Nephron progenitor cell (in vitro differentiated cells): ENCODE measurements around the gene NPB.

Source experiments
- DNase-seq: peaks from one replicate; pipeline ENCODE4 v3.0.0; 2021
- H3K27ac Mint-ChIP-seq: 2 replicates; pipeline ENCODE4 v1.8.0; 2021; ENCODE audit warnings: mild to moderate bottlenecking, moderate library complexity, mixed read lengths
- H3K27me3 Mint-ChIP-seq: 2 replicates; pipeline ENCODE4 v1.8.0; 2021; ENCODE audit warnings: mild to moderate bottlenecking, low read depth, mixed read lengths; ENCODE audit not compliant: poor library complexity
- H3K36me3 Mint-ChIP-seq: 2 replicates; pipeline ENCODE4 v1.8.0; 2021; ENCODE audit warnings: low read depth, mixed read lengths
- H3K4me1 Mint-ChIP-seq: 2 replicates; pipeline ENCODE4 v1.8.0; 2021; ENCODE audit warnings: mixed read lengths
- H3K4me3 Mint-ChIP-seq: 2 replicates; pipeline ENCODE4 v1.8.0; 2021; ENCODE audit warnings: mild to moderate bottlenecking, moderate library complexity, mixed read lengths
- H3K9me3 Mint-ChIP-seq: 2 replicates; pipeline ENCODE4 v1.8.0; 2021; ENCODE audit warnings: mild to moderate bottlenecking, moderate library complexity, mixed read lengths
- TF ChIP-seq, protein P1 (sequence below): fragments of 200-600 bp; sonication (generic); IDR thresholded peaks from 2 replicates; pipeline ENCODE4 v1.5.0; 2021; ENCODE audit warnings: antibody characterized with exemption

NPB gene

DNA sequence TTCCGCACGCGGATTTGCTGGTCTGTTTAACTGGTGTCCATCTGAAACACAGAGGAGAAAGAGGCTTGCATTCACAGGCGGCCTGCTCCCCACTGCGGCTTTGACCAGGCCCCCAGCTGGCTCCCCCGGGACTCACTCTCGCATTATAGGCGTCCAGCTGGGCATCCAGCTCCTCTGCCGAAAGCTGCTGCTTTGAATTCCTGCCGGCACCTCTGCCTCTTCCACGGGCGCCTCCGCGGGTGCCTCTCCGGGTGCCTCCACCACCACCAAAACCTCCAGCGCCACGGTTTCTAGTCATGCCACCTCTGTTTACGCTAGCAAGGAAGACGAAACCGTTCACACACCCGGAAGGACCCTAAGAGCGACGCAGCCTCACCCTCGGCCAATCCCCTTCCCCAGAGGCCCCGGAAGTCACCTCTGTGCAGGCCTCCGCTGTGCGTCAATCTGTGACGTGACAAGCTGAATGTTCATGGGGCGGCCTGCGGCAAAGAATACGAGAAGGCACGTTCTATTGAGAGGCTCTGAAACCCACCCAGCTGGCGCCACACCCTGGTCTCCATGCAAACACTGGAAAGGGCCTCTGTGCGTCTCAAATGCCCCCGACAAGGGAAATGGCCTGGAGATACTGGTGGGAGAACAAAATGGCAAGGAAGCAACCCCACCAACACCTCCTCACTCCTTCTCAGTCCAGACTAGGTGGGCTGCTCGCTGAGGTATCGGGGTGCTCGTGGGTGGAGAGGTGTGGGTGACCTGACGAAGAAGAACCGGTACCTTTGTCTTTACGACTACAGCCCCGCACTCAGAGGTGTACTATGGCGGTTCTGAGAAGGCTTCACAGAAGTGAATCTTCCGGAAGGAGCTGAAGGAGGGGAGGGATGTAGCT, 13.7 kb upstream of the NPB start:
- H3K9me3 Mint-ChIP-seq = no peaks in the 10 kb centered on the region
- H3K36me3 Mint-ChIP-seq = peaks cover 48% of the 10 kb centered on the region
- DNase-seq = no peak
- H3K27me3 Mint-ChIP-seq = no peaks in the 10 kb centered on the region
- no peak overlapping the region for H3K27ac Mint-ChIP-seq
- H3K4me1 Mint-ChIP-seq = peaks cover 21% of the 10 kb centered on the region
- peak overlapping the region; percentile 87 for H3K4me3 Mint-ChIP-seq
- TF ChIP-seq, protein P1, sequence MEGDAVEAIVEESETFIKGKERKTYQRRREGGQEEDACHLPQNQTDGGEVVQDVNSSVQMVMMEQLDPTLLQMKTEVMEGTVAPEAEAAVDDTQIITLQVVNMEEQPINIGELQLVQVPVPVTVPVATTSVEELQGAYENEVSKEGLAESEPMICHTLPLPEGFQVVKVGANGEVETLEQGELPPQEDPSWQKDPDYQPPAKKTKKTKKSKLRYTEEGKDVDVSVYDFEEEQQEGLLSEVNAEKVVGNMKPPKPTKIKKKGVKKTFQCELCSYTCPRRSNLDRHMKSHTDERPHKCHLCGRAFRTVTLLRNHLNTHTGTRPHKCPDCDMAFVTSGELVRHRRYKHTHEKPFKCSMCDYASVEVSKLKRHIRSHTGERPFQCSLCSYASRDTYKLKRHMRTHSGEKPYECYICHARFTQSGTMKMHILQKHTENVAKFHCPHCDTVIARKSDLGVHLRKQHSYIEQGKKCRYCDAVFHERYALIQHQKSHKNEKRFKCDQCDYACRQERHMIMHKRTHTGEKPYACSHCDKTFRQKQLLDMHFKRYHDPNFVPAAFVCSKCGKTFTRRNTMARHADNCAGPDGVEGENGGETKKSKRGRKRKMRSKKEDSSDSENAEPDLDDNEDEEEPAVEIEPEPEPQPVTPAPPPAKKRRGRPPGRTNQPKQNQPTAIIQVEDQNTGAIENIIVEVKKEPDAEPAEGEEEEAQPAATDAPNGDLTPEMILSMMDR = no peak

DNA sequence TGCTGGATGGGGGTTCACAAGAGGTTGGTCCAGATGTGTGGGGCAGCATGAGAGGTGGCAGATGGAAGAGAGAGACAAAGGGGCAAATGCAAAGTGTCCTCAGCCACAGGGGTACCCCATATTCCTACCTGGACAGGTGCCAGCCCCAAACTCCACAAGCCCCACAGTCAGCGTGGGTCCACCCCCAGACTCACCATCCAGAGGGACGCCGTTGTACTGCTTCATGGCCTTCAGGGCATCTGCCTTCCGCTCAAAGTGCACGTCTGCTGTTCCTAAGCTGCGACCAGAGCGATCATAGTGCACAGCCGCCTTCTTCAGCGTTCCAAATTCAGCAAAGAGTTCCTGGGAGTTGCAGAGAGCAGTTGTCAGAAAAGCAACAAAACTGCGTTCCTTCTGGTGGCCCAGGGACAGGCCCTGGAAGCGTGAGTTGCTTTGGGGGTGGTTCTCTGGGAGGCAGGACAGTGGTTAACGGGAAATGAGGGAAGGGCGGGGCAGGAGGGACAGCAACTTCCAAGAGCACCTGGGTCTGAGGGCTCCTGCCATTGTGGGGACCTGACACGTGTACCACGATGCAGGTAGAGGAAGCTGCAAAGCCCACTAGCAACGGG, 12.9 kb upstream of the NPB start:
- Mint-ChIP-seq H3K4me3 (peak overlapping the region; percentile 87), H3K27ac (peak overlapping the region; percentile 57), H3K36me3 (peaks cover 45% of the 10 kb centered on the region), H3K4me1 (peaks cover 21% of the 10 kb centered on the region), H3K27me3 (no peaks in the 10 kb centered on the region), H3K9me3 (no peaks in the 10 kb centered on the region)
- no peak for DNase-seq
- TF ChIP-seq, protein P1 = no peak

DNA sequence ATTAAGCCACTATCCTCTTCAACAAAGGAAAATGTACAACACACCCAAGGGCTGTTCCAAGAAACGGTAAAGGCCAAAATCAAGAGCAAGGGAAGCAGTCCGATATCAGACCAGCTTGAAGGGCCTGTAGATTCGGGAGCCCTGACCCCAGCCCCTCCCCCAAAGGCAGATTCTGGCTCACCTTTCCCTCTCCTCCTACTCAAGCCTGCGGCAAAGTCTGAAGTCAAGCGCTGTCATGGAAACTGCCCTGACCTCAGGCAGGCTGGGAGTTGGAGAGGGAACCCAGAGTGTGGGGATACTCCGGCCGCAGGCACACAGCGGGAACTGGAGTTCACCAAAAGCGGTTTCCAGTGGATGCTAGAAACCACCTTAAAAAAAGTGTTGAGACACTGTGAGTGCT, 12.4 kb upstream of the NPB start:
- no peaks in the 10 kb centered on the region for H3K27me3 Mint-ChIP-seq

GRCh38 chr17:81890447-81891302, 11.4 kb upstream of the NPB start:
- DNase-seq = peak; percentile 42
- Mint-ChIP-seq H3K36me3 (peaks cover 37% of the 10 kb centered on the region), H3K27ac (peak overlapping the region; percentile 74), H3K27me3 (no peaks in the 10 kb centered on the region), H3K4me1 (peaks cover 21% of the 10 kb centered on the region), H3K9me3 (no peaks in the 10 kb centered on the region), H3K4me3 (peak overlapping the region; percentile 87)
- TF ChIP-seq, protein P1 = no peak

More for the DNA sequence above, 12.4 kb upstream of the NPB start:
- peaks cover 40% of the 10 kb centered on the region for H3K36me3 Mint-ChIP-seq
- TF ChIP-seq, protein P1 = no peak
- peak overlapping the region; percentile 57 for H3K27ac Mint-ChIP-seq
- no peaks in the 10 kb centered on the region for H3K9me3 Mint-ChIP-seq
- H3K4me1 Mint-ChIP-seq = peaks cover 21% of the 10 kb centered on the region
- DNase-seq = no peak
- peak overlapping the region; percentile 87 for H3K4me3 Mint-ChIP-seq

- peak overlapping the region; percentile 92 for H3K4me3 Mint-ChIP-seq
- H3K27me3 Mint-ChIP-seq = no peaks in the 10 kb centered on the region
- DNase-seq = no peak
Measured at GRCh38 chr17:81891303-81891552, 10.8 kb upstream of the NPB start.

More at GRCh38 chr17:81891303-81891552, 10.8 kb upstream of the NPB start:
- H3K9me3 Mint-ChIP-seq = no peaks in the 10 kb centered on the region
- H3K27ac Mint-ChIP-seq = peak overlapping the region; percentile 99
- peaks cover 36% of the 10 kb centered on the region for H3K36me3 Mint-ChIP-seq
- H3K4me1 Mint-ChIP-seq = peaks cover 21% of the 10 kb centered on the region
- TF ChIP-seq, protein P1 = no peak
